Measurements from ENCODE around the gene RASL11B. TPM values are rescaled to one million over a fixed set of nuclear protein-coding genes. Genes with fewer than 3 reads are reported as not detected.

The RASL11B gene
- total RNA-seq, 6 donors from 2014 or later = 0.30 to 2.1 (median 1.6) TPM; not detected in 3

DNA sequence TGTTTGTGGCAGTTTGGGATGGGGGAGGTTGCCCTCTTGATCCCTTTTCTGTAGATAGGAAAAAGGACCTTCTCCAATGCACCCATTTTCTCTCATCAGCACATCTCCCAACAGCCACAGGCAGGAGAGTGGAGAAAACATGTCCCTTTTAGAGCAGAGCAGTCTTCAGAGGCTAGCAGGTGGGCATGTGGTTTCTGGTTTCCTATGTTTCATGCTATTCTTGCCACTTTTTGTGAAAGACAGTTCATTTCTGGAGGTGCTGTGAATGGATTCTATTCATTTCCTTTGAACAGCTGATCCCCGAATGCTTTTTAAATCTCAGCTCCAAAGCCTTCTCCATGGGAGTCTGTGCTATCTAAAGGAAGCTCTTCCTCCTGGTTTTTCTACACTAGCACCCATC is 18.9 kb downstream of the RASL11B start:
- H3K4me1 ChIP-seq = no peaks in the 10 kb centered on the region
- DNase-seq (no peak), ATAC-seq (ENCODE audit: low FRiP score in 2 of 2) (no peak)
- no peak for TF ChIP-seq EP300 (IDR thresholded peaks at IDR 0.05)
- TF ChIP-seq POLR2A (IDR thresholded peaks at IDR 0.05) = no peak
- TF ChIP-seq POLR2AphosphoS5 (IDR thresholded peaks at IDR 0.05) = no peak
- TF ChIP-seq, protein P1, sequence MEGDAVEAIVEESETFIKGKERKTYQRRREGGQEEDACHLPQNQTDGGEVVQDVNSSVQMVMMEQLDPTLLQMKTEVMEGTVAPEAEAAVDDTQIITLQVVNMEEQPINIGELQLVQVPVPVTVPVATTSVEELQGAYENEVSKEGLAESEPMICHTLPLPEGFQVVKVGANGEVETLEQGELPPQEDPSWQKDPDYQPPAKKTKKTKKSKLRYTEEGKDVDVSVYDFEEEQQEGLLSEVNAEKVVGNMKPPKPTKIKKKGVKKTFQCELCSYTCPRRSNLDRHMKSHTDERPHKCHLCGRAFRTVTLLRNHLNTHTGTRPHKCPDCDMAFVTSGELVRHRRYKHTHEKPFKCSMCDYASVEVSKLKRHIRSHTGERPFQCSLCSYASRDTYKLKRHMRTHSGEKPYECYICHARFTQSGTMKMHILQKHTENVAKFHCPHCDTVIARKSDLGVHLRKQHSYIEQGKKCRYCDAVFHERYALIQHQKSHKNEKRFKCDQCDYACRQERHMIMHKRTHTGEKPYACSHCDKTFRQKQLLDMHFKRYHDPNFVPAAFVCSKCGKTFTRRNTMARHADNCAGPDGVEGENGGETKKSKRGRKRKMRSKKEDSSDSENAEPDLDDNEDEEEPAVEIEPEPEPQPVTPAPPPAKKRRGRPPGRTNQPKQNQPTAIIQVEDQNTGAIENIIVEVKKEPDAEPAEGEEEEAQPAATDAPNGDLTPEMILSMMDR (IDR thresholded peaks at IDR 0.05) = no peak
- 81 to 96% methylated on average over 1 of the region's 1 CpG for WGBS, 2 donors
- no peaks in the 10 kb centered on the region for H3K9me3 ChIP-seq
- no peak overlapping the region for H3K4me3 ChIP-seq
- no peaks in the 10 kb centered on the region for H3K27me3 ChIP-seq
- no peak overlapping the region for H3K27ac ChIP-seq
- H3K36me3 ChIP-seq = no peaks in the 10 kb centered on the region

DNA sequence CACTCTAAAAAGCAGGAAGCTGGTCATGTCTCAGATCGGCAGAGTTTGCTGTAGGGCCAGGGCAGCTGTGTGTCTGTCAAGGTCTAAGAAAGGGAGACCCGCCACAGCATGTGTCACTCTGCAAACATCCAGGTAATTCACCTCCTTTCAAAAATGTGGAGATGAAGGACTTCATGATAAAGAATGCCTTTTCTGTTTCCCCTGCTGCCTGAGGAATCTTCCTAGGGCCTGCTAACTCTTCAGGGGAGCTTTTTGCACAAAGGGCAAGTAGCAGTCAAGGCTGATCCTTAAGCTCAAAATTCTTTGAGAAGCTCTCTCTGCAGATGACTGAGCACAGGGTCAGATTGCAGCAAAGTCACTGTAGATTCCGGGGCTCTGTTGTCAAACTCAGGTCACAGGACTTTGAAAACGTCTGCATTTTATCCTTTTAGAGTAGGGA is 21.1 kb downstream of the RASL11B start:
- no peaks in the 10 kb centered on the region for H3K4me1 ChIP-seq
- no peak overlapping the region for H3K4me3 ChIP-seq
- no peak for ATAC-seq (ENCODE audit: low FRiP score in 2 of 2)
- WGBS, 2 donors = 79 to 81% methylated on average over 4 of the region's 4 CpGs
- no peak overlapping the region for H3K27ac ChIP-seq
- DNase-seq = no peak
- no peak for TF ChIP-seq POLR2AphosphoS5 (IDR thresholded peaks at IDR 0.05)
- TF ChIP-seq, protein P1 (IDR thresholded peaks at IDR 0.05) = no peak
- TF ChIP-seq EP300 (IDR thresholded peaks at IDR 0.05) = no peak
- TF ChIP-seq POLR2A (IDR thresholded peaks at IDR 0.05) = no peak
- no peaks in the 10 kb centered on the region for H3K9me3 ChIP-seq
- no peaks in the 10 kb centered on the region for H3K27me3 ChIP-seq
- H3K36me3 ChIP-seq = no peaks in the 10 kb centered on the region

DNA sequence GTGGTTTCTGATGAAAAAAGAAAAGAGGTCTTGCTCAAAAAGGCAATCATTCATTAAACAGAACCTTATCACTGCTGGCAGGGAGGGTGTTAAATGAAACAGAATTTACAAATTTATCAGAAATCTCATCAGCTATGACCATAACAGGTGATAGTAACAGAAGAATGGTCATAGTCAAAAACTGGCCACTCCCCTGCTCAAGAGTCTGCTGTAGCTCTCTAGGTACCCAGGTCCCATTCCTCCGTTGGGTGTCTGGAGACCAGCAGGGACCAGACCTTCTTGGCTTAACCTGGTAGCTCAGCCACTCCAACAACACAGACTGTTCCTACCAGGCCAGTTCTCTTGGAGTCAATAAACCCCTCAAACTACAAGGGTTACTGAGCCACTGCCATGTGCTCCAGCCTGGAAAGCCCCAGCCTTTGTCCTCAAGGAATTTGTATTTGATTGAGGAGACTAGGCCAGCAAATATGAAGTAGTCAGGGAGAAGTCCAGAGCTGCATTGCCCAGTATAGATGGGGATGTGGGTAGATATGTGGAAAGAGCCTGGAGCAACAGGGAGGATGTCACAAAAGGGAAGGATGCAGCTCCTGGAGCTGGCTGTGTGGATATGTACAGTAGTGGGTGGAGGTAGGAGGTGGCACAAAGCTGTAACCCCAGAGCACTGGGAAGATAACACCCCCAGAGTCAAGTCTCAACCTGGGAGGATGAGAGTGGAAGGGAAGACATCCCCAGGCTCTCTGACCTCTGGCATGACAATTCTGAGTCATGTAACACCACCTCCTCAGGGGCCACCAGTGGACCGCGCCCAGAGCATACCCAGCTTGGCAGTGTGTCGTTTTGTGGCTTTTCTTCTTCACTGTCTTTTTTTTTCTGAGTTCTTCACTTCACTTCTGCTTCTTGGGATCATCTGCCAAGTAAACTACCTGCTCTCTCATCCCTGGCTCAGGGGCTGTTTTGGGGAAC is 21.9 kb downstream of the RASL11B start:
- TF ChIP-seq, protein P1 (IDR thresholded peaks at IDR 0.05) = no peak
- TF ChIP-seq POLR2A (IDR thresholded peaks at IDR 0.05) (no peak), EP300 (IDR thresholded peaks at IDR 0.05) (no peak), POLR2AphosphoS5 (IDR thresholded peaks at IDR 0.05) (no peak)
- DNase-seq = no peak
- no peak overlapping the region for H3K27ac ChIP-seq
- no peaks in the 10 kb centered on the region for H3K9me3 ChIP-seq
- H3K36me3 ChIP-seq = no peaks in the 10 kb centered on the region
- 86 to 91% methylated on average over 4 of the region's 4 CpGs for WGBS, 2 donors
- H3K27me3 ChIP-seq = no peaks in the 10 kb centered on the region
- no peak for ATAC-seq (ENCODE audit: low FRiP score in 2 of 2)
- no peak overlapping the region for H3K4me3 ChIP-seq
- H3K4me1 ChIP-seq = no peaks in the 10 kb centered on the region

DNA sequence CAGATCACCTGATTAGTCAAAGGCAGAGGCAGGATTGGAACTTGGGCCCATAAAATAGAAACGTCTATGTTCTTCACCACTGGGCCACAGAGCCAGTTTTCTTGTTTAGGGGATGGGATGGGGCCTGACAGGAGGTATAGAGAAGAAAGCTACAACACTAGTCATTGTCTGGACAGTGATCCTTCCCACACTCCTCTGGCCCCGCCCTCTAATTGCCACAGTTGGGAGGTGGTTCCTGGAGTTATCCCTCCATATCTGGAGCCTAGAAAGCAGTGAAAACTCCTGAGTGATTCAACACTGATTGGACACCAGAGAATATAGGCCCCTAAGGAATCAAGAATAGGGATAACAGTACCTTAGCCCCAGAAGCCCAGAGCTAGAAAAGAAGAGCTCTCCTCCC is 22.9 kb downstream of the RASL11B start:
- WGBS, 2 donors = 91 to 96% methylated on average over 2 of the region's 2 CpGs
- TF ChIP-seq EP300 (IDR thresholded peaks at IDR 0.05) (no peak), POLR2A (IDR thresholded peaks at IDR 0.05) (no peak), POLR2AphosphoS5 (IDR thresholded peaks at IDR 0.05) (no peak)
- TF ChIP-seq, protein P1 (IDR thresholded peaks at IDR 0.05) = no peak
- DNase-seq (no peak), ATAC-seq (ENCODE audit: low FRiP score in 2 of 2) (no peak)
- Histone ChIP-seq H3K36me3 (no peaks in the 10 kb centered on the region), H3K4me1 (no peaks in the 10 kb centered on the region), H3K27me3 (no peaks in the 10 kb centered on the region), H3K4me3 (no peak overlapping the region), H3K9me3 (no peaks in the 10 kb centered on the region), H3K27ac (no peak overlapping the region)
